Breast epithelium (tissue), 3 donors: Measurements from ENCODE around the gene PIP5KL1.

Experiments used
- POLR2AphosphoS5 ChIP-seq, 3 donors: sonication (generic); formaldehyde crosslinking; IDR thresholded peaks; one replicate each; pipeline ENCODE4 v1.6.1; 2017; ENCODE audit warnings: antibody characterized with exemption in 3 of 3
- TF ChIP-seq, protein P1 (sequence below), 3 donors: fragments of 450-650 bp; IDR thresholded peaks; one replicate each; pipeline ENCODE4 v1.5.1; 2016 to 2017; ENCODE audit warnings: antibody characterized with exemption in 3 of 3, mild to moderate bottlenecking in 3 of 3, moderate library complexity in 3 of 3

DNA sequence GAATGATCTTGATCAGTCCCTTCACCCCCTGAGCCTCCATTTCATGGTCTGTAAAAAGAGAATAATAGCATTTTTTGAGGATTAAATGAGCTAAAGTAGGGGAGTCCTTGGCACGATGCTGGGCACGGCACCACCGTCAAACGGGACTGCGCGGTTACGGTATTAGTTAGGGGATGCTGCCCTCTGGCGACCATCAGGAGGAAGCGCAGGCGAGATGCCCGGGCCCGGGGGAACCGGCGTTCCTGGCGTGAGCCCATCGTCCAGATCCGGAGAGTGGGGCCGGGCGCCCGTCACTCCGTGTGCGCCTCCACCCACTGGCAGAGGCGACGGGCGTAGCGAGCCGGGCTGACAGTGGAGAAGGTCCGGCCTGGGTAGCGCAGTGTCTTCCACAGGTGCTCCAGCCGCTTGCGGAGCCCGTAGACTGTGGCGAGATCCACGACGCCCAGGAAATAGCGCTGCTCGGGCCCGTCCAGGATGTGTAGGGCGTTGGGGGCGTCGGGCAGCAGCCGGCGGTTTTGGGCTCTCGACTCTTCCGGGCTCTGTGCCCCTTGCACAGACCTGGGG lies 8.9 kb downstream of the PIP5KL1 start:
- TF ChIP-seq, protein P1, sequence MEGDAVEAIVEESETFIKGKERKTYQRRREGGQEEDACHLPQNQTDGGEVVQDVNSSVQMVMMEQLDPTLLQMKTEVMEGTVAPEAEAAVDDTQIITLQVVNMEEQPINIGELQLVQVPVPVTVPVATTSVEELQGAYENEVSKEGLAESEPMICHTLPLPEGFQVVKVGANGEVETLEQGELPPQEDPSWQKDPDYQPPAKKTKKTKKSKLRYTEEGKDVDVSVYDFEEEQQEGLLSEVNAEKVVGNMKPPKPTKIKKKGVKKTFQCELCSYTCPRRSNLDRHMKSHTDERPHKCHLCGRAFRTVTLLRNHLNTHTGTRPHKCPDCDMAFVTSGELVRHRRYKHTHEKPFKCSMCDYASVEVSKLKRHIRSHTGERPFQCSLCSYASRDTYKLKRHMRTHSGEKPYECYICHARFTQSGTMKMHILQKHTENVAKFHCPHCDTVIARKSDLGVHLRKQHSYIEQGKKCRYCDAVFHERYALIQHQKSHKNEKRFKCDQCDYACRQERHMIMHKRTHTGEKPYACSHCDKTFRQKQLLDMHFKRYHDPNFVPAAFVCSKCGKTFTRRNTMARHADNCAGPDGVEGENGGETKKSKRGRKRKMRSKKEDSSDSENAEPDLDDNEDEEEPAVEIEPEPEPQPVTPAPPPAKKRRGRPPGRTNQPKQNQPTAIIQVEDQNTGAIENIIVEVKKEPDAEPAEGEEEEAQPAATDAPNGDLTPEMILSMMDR (IDR thresholded peaks at IDR 0.05): peak; percentile 73 to 97 (median 95)
- peak; percentile 37 to 66 (median 58) for TF ChIP-seq POLR2AphosphoS5 (IDR thresholded peaks at IDR 0.05)
